HG03460 (cell line): ENCODE data around the gene PRSS56.
"Not testable (repeated sequence)": the region's sequence is repeated elsewhere in the genome, so short reads cannot be mapped to it uniquely, and the experiment has no call there.

Source experiments
- ATAC-seq: cut with Tn5 transposase; IDR thresholded peaks from one replicate; pipeline ENCODE4 v1.9.1; 2021; ENCODE audit not compliant: unreplicated experiment

Gene PRSS56

DNA sequence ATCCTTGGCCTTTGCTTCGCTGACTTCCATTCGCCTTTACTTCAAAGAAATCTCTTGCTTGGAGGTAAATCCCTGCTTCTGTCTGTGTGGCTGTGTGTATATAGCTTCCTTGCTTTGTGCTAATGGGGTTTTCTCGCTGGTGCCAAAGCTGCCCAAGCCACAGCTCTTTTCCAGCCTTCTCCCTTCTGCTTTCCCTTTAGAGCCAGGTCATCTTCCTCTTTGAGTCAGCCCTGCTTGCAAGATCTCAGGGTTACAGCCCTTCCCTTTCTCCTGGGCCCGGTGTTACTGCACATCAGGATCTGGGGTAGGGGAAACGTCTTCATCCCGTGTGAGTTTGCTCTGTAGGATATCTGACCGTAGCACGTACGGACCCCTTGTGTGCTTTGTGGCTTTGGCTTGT is 49.4 kb downstream of the PRSS56 start:
- no peak for ATAC-seq

DNA sequence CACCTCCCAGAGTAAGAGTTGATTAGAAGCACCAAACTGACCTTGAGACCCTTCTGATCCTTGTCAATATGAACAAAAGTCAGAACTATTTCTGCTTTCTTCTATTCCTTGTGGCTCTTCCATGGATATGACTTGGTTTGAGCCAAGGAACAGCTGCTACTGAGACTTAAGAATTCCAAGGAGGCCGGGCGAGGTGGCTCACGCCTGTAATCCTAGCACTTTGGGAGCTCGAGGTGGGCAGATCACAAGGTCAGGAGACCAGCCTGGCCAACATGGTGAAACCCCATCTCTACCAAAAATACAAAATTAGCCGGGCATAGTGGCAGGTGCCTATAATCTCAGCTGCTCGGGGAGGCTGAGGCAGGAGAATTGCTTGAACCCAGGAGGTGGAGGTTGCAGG is 50.3 kb downstream of the PRSS56 start:
- ATAC-seq, result not testable (repeated sequence)

DNA sequence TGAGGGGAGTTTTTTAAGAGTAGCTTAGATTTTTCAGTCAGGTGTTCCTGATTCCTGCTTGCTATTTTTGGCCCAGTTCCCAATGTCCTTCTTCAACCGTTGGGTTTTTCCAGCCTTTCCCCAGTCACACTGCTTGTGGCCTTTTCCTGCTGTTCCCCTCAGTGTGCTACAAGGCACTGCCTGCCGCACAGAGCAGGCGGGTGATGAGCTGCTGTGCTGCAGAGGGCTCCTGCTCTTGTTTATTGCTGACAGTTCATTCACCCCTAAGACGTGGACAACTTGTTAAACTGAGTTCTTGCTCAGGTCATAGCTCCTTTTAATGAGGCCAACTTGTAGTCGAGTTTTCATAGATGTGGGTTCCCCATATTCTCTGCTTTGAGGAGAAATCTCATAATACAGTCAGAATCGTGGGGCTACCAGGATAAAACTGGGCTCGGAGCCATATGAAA is 50.9 kb downstream of the PRSS56 start:
- no peak for ATAC-seq

DNA sequence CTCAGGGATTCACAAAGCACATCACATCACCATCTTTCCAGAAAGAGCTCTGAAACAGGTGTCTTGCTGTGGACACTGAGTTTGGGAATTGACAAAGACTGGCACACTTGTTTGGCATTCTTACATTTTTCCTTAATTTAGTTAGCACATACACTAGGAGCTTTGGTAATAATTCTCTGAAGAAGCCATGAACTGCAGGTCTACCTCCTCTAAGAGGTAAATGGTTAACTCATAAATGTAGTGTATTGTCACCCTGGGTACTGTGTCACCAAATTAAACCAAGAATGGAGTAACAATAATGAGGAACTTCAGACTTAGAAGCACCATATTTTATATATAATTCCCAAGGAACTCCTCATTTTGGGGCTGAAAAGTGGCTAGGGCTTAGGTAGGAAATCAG is 52.9 kb downstream of the PRSS56 start:
- ATAC-seq, result no peak

DNA sequence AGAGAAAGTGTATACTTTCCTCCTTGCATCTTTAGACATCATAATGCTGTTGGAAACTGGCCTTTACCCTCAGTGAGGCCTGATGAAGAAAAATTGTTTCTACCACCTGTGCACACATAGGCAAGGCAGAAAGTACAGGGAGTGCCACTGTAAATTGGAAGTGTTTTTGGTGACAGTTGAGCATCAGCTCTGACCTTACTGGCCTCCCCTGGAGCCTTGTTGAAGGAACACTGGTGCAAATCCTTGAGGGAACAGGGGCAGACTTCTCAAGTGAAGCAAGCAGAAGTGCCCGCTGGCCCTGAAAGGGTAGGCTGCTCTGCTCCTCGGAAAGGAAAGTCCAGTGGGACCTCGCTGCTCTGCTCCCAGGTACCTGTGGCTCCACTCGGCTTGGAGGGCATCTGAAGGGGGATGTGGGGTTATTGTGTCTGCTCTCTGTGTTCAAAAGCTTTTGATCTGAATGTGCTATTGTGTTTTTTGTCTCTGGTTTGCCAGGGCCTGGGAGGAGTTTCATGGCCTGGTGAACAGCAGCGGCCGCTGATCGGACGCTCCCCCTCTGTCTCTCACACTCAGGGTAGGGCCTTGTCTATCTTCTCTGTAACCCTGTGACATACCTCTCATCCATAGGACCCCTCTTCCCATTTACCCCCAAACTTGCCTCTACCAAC is 53.7 kb downstream of the PRSS56 start:
- ATAC-seq, result no peak

DNA sequence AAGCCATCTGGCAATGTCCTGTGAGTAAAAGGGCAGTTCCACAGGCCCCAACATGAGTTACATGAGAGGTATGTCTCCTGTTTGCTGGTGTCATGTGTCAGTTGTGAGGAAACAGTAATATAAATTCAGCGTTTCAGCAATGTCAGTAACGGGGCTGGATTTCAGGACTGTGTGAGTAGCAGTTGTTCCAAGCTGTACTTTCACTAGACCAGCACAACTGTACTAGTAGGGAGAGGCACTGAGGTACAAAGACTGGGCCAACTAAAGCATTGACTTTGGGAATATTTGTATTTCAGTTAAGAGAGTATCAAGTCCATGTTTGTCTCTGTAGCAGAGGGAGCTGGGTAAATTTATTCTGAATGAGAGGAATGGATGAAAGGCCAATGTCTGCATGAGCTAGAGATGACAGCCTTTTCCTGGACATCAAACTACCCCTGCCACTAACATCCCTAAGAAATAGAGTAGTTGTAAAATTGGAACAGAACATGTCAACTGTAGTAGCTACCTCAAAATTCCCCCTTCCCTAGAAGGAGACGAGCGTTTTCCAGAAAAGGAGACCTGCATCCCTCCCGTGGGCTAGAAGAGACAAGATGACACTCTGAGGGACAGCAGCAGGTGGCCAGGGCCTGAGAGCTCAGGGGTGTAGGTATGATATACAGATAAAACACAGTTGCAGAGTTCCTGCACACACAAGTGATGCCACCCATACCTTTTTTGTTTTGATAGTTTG is 54.7 kb downstream of the PRSS56 start:
- ATAC-seq, result no peak
